ENCODE measurements around the gene CACUL1. TPM values are rescaled to one million over a fixed set of nuclear protein-coding genes. Genes with fewer than 3 reads are reported as not detected.

Gene CACUL1
- total RNA-seq, result 12.1 and 12.9 TPM in 2 replicates

DNA sequence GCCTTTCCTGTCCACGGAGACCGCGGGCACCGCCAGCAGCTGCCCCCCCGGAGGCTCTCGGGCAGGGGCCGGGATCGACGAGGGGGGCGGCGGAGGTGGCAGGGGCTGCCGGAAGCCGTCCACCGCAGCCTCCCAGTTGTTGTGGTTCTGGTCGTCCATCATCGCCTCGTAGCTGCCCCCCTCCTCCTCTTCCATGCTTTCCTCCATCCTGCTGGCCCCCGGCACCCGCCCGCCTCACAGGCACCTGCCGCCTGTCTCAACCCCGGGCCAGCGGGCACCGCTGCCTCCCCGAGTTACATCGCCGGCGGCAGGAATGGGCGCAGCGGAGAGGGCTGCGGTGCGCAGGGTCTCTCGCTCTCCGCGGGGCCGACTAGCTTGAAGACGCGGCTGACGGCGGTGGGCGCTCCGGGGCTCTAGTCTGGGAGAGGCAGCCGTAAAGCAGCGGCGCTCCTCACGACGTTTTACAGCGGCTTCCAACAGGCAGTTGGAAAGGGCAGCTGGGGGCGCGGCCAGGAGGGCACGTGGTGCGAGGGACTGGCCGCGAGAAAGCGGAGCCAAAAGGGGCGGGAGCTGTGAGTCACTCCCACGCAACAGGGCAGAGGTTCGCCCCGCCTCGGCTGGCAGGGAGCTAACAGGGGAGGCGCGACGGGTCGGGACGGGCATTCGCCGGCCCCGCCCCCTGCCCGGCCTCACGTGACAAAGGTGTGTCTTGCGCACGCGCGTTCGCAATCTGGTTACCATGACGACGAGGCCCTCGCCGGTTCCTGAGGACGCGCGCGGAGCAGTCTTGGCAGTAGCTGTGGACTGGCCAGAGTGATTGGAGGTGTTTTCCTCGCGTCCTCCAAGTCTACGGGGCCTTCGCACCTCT is at the start of gene CACUL1:
Gene CACUL1, minus strand, starts transcription at position 415 of the 868 bp plus-strand sequence. Its CDS starts 208 bp downstream, at position 207.

Other genes starting within 250 kb of the CACUL1 start
- not detected in 2 replicates for gene PRLHR, start 159.3 kb downstream of the CACUL1 start, total RNA-seq

All from pericardium fibroblast (primary cell).